ENCODE measurements around the gene PELI2. TPM values are rescaled to one million over a fixed set of nuclear protein-coding genes. Genes with fewer than 3 reads are reported as not detected.
A peak's percentile ranks its signal among the peaks of the same experiment; 100 is the strongest.

The PELI2 gene
- total and polyA plus RNA-seq, 2 experiments from 2014 or later, result 8.0 to 24.5 TPM

DNA sequence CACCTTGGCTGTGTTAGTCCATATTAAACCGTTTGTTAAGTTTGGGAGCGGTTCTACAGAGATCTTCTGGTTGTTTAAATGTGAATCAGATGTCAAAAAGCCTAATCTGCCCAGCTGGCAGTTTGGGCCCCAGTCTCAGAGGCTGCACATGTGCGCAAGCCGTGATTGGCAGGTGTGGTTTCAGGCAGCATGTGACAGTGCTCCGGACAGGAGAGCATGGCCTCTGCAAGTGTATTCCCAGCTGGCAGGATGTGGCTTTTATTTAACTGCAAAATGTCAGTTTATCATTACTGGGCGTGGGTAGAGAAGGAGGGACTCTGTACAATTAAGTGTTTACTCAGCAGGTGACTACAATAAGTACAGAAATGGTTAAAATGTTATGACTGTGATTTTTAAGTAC, 77.5 kb downstream of the PELI2 start:
- H3K27me3 ChIP-seq (ENCODE audit: insufficient read depth), result no peaks in the 10 kb centered on the region
- Mint-ChIP-seq H3K27me3 (ENCODE audit: insufficient read depth, low read depth, poor library complexity) (no peaks in the 10 kb centered on the region), H3K4me1 (peaks cover 19% of the 10 kb centered on the region), H3K9me3 (no peaks in the 10 kb centered on the region), H3K4me3 (no peak overlapping the region), H3K36me3 (ENCODE audit: low read depth) (no peaks in the 10 kb centered on the region), H3K27ac (peak overlapping the region; percentile 72; the same call in 1 of the 2 replicates)
- H2AFZ ChIP-seq, result no peak overlapping the region
- no peaks in the 10 kb centered on the region for H4K20me1 ChIP-seq (replicated peaks; ENCODE audit: insufficient read depth)
- H3K36me3 ChIP-seq (ENCODE audit: insufficient read depth), result no peaks in the 10 kb centered on the region
- ATAC-seq (no peak; the same call in 2 of the 3 replicates), DNase-seq (ENCODE audit: low spot score) (no peak)
- TF ChIP-seq, protein P1, sequence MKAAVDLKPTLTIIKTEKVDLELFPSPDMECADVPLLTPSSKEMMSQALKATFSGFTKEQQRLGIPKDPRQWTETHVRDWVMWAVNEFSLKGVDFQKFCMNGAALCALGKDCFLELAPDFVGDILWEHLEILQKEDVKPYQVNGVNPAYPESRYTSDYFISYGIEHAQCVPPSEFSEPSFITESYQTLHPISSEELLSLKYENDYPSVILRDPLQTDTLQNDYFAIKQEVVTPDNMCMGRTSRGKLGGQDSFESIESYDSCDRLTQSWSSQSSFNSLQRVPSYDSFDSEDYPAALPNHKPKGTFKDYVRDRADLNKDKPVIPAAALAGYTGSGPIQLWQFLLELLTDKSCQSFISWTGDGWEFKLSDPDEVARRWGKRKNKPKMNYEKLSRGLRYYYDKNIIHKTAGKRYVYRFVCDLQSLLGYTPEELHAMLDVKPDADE (IDR thresholded peaks at IDR 0.05), result no peak
- TF ChIP-seq POLR2AphosphoS5 (IDR thresholded peaks at IDR 0.05; ENCODE audit: low read depth) (no peak), CREB1 (CRISPR knock-in tag; IDR thresholded peaks at IDR 0.05; ENCODE audit: low read depth) (no peak), STAT1 (IDR thresholded peaks at IDR 0.05; ENCODE audit: unreplicated experiment) (no peak), JUNB (IDR thresholded peaks at IDR 0.05; ENCODE audit: unreplicated experiment) (no peak), ZNF331 (CRISPR knock-in tag; IDR thresholded peaks at IDR 0.05; ENCODE audit: low read depth) (no peak), ZNF114 (CRISPR knock-in tag; IDR thresholded peaks at IDR 0.05) (no peak), NANOG (IDR thresholded peaks at IDR 0.05; ENCODE audit: borderline replicate concordance) (no peak), EZH2 (IDR thresholded peaks at IDR 0.05; ENCODE audit: low read depth, unreplicated experiment) (no peak), EZH2phosphoT487 (IDR thresholded peaks at IDR 0.05; ENCODE audit: unreplicated experiment) (no peak)
- TF ChIP-seq, protein P2, sequence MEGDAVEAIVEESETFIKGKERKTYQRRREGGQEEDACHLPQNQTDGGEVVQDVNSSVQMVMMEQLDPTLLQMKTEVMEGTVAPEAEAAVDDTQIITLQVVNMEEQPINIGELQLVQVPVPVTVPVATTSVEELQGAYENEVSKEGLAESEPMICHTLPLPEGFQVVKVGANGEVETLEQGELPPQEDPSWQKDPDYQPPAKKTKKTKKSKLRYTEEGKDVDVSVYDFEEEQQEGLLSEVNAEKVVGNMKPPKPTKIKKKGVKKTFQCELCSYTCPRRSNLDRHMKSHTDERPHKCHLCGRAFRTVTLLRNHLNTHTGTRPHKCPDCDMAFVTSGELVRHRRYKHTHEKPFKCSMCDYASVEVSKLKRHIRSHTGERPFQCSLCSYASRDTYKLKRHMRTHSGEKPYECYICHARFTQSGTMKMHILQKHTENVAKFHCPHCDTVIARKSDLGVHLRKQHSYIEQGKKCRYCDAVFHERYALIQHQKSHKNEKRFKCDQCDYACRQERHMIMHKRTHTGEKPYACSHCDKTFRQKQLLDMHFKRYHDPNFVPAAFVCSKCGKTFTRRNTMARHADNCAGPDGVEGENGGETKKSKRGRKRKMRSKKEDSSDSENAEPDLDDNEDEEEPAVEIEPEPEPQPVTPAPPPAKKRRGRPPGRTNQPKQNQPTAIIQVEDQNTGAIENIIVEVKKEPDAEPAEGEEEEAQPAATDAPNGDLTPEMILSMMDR (conservative IDR thresholded peaks at IDR 0.05; ENCODE audit: low read depth in 2 of 2), result no peak
- TF ChIP-seq, protein P3, sequence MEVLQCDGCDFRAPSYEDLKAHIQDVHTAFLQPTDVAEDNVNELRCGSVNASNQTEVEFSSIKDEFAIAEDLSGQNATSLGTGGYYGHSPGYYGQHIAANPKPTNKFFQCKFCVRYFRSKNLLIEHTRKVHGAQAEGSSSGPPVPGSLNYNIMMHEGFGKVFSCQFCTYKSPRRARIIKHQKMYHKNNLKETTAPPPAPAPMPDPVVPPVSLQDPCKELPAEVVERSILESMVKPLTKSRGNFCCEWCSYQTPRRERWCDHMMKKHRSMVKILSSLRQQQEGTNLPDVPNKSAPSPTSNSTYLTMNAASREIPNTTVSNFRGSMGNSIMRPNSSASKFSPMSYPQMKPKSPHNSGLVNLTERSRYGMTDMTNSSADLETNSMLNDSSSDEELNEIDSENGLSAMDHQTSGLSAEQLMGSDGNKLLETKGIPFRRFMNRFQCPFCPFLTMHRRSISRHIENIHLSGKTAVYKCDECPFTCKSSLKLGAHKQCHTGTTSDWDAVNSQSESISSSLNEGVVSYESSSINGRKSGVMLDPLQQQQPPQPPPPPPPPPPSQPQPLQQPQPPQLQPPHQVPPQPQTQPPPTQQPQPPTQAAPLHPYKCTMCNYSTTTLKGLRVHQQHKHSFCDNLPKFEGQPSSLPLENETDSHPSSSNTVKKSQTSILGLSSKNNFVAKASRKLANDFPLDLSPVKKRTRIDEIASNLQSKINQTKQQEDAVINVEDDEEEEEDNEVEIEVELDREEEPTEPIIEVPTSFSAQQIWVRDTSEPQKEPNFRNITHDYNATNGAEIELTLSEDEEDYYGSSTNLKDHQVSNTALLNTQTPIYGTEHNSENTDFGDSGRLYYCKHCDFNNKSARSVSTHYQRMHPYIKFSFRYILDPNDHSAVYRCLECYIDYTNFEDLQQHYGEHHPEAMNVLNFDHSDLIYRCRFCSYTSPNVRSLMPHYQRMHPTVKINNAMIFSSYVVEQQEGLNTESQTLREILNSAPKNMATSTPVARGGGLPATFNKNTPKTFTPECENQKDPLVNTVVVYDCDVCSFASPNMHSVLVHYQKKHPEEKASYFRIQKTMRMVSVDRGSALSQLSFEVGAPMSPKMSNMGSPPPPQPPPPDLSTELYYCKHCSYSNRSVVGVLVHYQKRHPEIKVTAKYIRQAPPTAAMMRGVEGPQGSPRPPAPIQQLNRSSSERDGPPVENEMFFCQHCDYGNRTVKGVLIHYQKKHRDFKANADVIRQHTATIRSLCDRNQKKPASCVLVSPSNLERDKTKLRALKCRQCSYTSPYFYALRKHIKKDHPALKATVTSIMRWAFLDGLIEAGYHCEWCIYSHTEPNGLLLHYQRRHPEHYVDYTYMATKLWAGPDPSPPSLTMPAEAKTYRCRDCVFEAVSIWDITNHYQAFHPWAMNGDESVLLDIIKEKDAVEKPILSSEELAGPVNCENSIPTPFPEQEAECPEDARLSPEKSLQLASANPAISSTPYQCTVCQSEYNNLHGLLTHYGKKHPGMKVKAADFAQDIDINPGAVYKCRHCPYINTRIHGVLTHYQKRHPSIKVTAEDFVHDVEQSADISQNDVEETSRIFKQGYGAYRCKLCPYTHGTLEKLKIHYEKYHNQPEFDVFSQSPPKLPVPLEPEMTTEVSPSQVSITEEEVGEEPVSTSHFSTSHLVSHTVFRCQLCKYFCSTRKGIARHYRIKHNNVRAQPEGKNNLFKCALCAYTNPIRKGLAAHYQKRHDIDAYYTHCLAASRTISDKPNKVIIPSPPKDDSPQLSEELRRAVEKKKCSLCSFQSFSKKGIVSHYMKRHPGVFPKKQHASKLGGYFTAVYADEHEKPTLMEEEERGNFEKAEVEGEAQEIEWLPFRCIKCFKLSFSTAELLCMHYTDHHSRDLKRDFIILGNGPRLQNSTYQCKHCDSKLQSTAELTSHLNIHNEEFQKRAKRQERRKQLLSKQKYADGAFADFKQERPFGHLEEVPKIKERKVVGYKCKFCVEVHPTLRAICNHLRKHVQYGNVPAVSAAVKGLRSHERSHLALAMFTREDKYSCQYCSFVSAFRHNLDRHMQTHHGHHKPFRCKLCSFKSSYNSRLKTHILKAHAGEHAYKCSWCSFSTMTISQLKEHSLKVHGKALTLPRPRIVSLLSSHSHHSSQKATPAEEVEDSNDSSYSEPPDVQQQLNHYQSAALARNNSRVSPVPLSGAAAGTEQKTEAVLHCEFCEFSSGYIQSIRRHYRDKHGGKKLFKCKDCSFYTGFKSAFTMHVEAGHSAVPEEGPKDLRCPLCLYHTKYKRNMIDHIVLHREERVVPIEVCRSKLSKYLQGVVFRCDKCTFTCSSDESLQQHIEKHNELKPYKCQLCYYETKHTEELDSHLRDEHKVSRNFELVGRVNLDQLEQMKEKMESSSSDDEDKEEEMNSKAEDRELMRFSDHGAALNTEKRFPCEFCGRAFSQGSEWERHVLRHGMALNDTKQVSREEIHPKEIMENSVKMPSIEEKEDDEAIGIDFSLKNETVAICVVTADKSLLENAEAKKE (CRISPR knock-in tag; IDR thresholded peaks at IDR 0.05), result no peak
- TF ChIP-seq, protein P4, sequence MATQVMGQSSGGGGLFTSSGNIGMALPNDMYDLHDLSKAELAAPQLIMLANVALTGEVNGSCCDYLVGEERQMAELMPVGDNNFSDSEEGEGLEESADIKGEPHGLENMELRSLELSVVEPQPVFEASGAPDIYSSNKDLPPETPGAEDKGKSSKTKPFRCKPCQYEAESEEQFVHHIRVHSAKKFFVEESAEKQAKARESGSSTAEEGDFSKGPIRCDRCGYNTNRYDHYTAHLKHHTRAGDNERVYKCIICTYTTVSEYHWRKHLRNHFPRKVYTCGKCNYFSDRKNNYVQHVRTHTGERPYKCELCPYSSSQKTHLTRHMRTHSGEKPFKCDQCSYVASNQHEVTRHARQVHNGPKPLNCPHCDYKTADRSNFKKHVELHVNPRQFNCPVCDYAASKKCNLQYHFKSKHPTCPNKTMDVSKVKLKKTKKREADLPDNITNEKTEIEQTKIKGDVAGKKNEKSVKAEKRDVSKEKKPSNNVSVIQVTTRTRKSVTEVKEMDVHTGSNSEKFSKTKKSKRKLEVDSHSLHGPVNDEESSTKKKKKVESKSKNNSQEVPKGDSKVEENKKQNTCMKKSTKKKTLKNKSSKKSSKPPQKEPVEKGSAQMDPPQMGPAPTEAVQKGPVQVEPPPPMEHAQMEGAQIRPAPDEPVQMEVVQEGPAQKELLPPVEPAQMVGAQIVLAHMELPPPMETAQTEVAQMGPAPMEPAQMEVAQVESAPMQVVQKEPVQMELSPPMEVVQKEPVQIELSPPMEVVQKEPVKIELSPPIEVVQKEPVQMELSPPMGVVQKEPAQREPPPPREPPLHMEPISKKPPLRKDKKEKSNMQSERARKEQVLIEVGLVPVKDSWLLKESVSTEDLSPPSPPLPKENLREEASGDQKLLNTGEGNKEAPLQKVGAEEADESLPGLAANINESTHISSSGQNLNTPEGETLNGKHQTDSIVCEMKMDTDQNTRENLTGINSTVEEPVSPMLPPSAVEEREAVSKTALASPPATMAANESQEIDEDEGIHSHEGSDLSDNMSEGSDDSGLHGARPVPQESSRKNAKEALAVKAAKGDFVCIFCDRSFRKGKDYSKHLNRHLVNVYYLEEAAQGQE (IDR thresholded peaks at IDR 0.05; ENCODE audit: unreplicated experiment), result no peak
- H3K79me2 ChIP-seq (replicated peaks; ENCODE audit: insufficient read depth), result peaks cover 24% of the 10 kb centered on the region
- peak overlapping the region; percentile 13; the same call in 1 of the 2 replicates for H3K27ac ChIP-seq (ENCODE audit: low read depth)
- H3K4me2 ChIP-seq, result no peak overlapping the region
- H3F3A ChIP-seq (replicated peaks; ENCODE audit: low read depth), result no peaks in the 10 kb centered on the region; the same call in 1 of the 2 replicates
- 0 out of 2 replicates have a peak, but pooled peaks cover 4% of the 10 kb centered on the region for H3K9me2 ChIP-seq (ENCODE audit: insufficient read depth)
- no peak overlapping the region for H3K4me3 ChIP-seq
- H3K4me1 ChIP-seq (ENCODE audit: insufficient read depth), result peaks cover 14% of the 10 kb centered on the region

Measured in GM23338 (cell line).